ENCODE measurements around the gene ERH. TPM values are rescaled to one million over a fixed set of nuclear protein-coding genes. Genes with fewer than 3 reads are reported as not detected.

ERH gene
- total and polyA plus RNA-seq, 10 of the 15 experiments (the other 5 are each of a cell fraction or from before 2014, with no cell fraction given), result 255 to 852 (median 382) TPM

- no peak for TF ChIP-seq PRDM15 (CRISPR knock-in tag; IDR thresholded peaks at IDR 0.05)
- TF ChIP-seq HDAC2 (IDR thresholded peaks at IDR 0.05), result no peak
- TF ChIP-seq NR2C2 (IDR thresholded peaks at IDR 0.05; ENCODE audit: borderline replicate concordance, control insufficient read depth, insufficient read length, low read depth), result peak; percentile 70
- TF ChIP-seq PBX3 (IDR thresholded peaks at IDR 0.05; ENCODE audit: insufficient replicate concordance, low read depth, low read length), result no peak
- TF ChIP-seq ASH2L (IDR thresholded peaks at IDR 0.05; ENCODE audit: borderline replicate concordance, low read depth), result no peak
- TF ChIP-seq NRF1 (conservative IDR thresholded peaks at IDR 0.05; ENCODE audit: low read depth, low read length), result no peak
- TF ChIP-seq SMAD1 (IDR thresholded peaks at IDR 0.05; ENCODE audit: low read depth, partially characterized antibody), result no peak
- TF ChIP-seq CEBPZ (IDR thresholded peaks at IDR 0.05; ENCODE audit: low read depth, low read length), result no peak
- TF ChIP-seq IRF3 (IDR thresholded peaks at IDR 0.05), result no peak
- peak; percentile 99 for TF ChIP-seq ZBTB40 (IDR thresholded peaks at IDR 0.05; ENCODE audit: borderline replicate concordance)
- peak; percentile 98 for TF ChIP-seq YY1 (IDR thresholded peaks at IDR 0.05; ENCODE audit: low read depth, low read length)
These were observed at the start of gene ERH, which contains the start of gene SLC39A9 (continued) for GRCh38 chr14:69398053-69398817.
